ENCODE measurements around the gene SPTLC3.

- TF ChIP-seq POLR2AphosphoS5 (IDR thresholded peaks at IDR 0.05; ENCODE audit: low read depth) (no peak), CTCF (IDR thresholded peaks at IDR 0.05; ENCODE audit: insufficient read depth, low read length) (no peak), SPI1 (IDR thresholded peaks at IDR 0.05; ENCODE audit: borderline replicate concordance, low read depth) (no peak), REST (IDR thresholded peaks at IDR 0.05; ENCODE audit: insufficient replicate concordance, low read depth) (no peak)
Measured at GRCh38 chr20:12970372-12970821, 38.4 kb upstream of the SPTLC3 start.

All from HL-60 (cell line).